GM19193 (cell line): Measurements from ENCODE around the gene METTL1.

Experiments
- POLR2A ChIP-seq: IDR thresholded peaks from 4 replicates; pipeline ENCODE4 v1.6.1; 2011; ENCODE audit not compliant: insufficient read depth, insufficient read length; ENCODE audit errors: extremely low read depth

METTL1 gene

GRCh38 chr12:57776247-57776587 is 4.3 kb upstream of the METTL1 start:
- TF ChIP-seq POLR2A = no peak

DNA sequence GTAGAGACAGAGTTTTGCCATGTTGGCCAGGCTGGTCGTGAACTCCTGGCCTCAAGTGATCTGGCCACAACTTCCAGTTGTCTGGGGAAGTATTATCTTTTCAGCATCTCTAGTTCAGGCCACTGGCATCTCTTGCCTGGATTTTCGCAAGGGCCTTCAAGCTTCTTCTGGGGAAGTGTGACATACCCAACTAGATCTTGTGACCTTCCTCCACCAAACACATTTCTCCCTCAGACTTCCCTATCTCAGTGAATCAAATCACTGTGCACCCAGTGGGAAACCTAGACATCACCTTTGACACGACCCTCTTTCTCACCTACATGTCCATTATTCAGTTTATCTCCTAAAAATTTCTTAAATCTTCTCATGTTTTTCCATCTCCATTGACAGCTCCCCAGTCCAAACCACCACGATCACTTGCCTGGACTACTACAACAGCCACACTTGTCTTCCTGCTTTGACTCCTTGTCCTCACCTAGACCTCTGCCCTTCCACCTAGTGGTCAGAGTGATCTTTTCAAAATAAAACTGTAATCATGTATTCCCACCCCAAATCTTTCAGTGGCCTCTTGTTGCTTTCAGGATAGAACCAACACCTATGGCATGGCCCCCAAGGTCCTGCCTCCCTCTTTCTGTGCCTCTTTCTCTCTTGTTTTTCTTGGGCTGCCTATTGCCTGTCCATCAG is 3.8 kb upstream of the METTL1 start:
- TF ChIP-seq POLR2A = no peak

- no peak for TF ChIP-seq POLR2A
Measured at GRCh38 chr12:57775044-57775443, 3.1 kb upstream of the METTL1 start.

GRCh38 chr12:57772429-57773322 is 771 bp upstream of the METTL1 start, which contains the start of gene EEF1AKMT3:
Gene EEF1AKMT3, plus strand, starts transcription at chr12:57772614. Its CDS starts 111 bp downstream, at chr12:57772725.
- no peak for TF ChIP-seq POLR2A

DNA sequence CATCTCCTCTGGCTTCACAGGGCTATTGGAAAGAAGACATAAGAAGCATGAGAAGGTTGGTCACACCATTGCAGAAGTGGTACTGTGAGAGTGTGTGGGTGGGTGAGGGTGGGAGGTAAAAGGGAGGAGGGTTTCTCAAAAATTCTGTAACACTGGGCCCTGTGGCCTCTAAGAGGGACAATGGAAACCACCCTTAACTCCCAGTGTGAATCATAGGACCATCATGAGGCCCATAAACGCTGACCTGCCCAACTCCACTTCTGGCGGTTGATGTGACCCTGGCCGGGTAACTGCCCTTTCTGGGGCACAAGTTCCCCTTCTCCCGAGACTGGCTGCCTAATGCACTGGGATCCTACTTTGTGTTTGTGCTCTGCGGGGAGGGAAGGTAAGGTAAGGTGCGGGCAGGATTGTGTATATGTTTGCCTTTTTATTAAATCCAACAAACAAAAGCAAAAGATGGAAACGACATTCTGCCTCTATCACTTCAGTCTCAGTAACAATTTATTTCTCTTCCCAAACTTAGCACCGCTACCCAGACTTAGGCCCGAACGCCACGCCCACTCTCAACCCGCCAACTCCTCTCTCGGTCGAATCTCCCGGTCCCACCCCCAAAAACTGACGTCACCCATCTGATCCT is 551 bp downstream of the METTL1 start:
- no peak for TF ChIP-seq POLR2A

DNA sequence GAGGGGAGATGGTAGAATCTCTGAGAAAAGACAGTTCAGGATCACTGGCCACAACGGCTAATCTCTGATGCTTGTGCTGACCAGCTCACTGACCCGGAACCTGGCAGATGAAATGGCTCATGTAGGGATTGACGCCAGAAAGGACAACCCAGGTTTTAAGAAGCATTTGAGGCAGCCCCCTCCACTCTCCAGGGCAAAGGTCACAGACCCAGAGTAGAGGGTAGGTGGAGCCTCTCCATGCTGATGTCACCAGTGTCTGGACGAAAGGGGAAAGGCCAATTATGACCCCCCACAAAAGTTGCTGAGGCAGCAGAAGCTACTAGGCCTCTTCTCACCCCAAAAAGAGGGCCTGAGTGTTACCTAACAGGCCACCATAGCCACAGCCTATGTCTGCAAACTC is 1.2 kb downstream of the METTL1 start:
- no peak for TF ChIP-seq POLR2A

GRCh38 chr12:57769594-57769993 is 2.3 kb downstream of the METTL1 start:
- no peak for TF ChIP-seq POLR2A

- no peak for TF ChIP-seq POLR2A
Measured at GRCh38 chr12:57767876-57768275, 4.0 kb downstream of the METTL1 start.

DNA sequence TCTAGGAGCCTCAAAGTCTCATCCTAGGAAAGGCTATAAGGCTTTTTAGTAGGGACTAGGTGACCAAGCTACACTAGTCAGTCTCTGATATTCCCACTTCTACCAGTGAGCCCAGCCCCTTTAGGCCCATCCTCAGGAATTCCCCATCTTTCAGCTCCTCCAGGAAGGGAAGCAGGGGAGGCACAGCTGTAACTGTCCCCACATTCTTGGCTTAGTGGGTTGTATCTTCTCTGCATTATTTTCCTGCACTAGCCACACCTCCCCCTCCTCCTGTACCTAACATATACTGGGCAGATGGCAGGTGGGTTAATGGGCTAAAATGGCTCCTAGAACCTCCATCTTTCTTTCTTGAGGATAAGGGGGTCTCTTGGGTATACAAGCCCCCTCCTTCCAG is 4.6 kb downstream of the METTL1 start:
- TF ChIP-seq POLR2A = no peak

DNA sequence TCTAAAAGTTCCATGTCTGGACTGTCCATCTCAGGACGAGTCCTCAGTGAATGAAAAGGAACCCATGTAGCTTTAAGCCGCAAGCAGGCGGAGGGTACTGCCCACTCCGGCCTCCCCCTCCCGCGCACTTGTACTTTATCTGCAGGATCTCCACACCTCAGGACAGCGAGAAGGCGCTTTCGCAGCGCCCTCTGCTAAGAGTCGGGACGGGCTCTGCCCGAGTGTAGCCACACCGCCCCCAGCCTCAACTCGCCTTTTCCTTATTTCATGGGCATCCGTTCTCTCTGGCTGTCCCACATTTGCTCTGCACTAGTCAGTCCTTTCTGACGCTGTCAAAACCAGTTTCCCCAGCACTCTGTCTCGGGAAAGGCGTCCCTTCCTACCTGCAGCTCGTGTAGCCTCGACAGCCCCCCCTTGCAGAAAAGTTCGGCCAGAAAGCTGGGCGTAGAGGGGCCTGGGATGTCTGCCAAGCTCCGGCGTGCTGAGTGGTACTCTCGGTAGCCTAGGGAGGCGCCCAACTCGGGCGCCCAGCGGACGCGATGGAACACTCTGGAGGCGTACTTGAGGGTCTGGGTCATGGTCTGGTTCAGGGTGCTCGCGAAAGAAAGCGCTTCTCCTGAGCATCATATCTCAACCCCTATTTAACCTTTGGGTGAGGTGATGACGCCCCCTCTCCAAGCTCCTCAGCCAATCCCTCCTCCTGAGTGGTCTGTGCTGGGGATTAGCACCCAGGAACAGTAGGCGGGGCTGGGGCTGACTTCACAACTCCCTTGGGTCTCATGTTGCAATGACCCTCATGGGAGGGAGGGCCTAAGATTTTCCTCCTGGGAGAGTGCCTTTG is 5.2 kb downstream of the METTL1 start, which contains the start of gene CYP27B1:
TSS of gene CYP27B1 (minus strand) at position 615 of the 841 bp plus-strand sequence. CDS start at position 578, 37 bp downstream.
- no peak for TF ChIP-seq POLR2A

GRCh38 chr12:57765698-57766463 is 6.0 kb downstream of the METTL1 start:
- TF ChIP-seq POLR2A = no peak

GRCh38 chr12:57765003-57765697 is 6.8 kb downstream of the METTL1 start:
- peak; percentile 27 for TF ChIP-seq POLR2A

- TF ChIP-seq POLR2A = no peak
Measured at GRCh38 chr12:57764662-57765002, 7.3 kb downstream of the METTL1 start.

DNA sequence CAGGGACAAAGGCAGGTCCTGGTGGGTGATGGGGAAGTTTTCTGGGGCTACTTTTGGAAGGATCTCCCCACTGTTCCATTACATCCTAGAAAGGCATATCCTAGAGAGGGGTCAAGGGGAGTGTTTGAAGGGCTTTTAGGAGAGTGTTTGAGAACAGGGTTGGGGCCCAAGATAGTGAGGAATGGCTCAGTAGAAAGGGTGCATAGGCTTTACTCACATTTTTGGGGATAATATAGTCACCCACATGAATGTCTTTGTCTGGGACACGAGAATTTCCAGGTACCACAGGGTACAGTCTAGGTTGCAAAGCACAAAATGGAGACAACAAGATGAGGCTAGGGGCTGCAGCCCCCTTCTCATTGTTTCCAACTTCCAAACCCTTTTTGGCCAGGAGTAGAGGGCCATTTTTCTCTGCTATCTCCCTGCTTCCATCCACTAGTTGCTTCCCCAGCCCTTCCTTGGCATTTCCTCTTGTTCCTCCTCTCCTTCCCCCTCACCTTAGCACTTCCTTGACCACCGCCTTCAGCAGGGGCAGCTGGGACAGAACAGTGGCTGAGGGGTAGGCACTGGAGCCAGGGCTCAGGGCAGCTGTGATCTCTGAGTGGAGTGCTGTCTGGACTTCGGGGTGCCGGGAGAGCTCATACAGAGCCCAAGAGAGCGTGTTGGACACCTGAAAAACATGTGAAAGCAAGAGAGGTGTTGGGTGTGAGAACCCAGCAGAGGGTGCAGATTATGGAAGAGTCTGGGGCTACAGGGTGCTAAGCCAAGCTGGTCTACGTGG is 7.8 kb downstream of the METTL1 start:
- TF ChIP-seq POLR2A = no peak
